Keratinocyte (primary cell): ENCODE data around the gene ZBTB14.

ENCODE experiments used
- CTCF ChIP-seq, 3 experiments: IDR thresholded peaks in 1 of 3; conservative IDR thresholded peaks in 1 of 3; optimal IDR thresholded peaks in 1 of 3; 2 replicates in 2 of 3; 3 replicates in 1 of 3; pipeline versions ENCODE3 to v1.5.1; 2011; ENCODE audit warnings: low read length in 3 of 3, mild to moderate bottlenecking in 3 of 3, moderate library complexity in 2 of 3, control low read depth in 1 of 3, inconsistent platforms in 1 of 3; ENCODE audit not compliant: insufficient read depth in 2 of 3; ENCODE audit errors: extremely low read depth in 1 of 3
- EZH2 ChIP-seq: IDR thresholded peaks from one replicate; pipeline ENCODE4 v1.6.1; 2012; ENCODE audit warnings: inconsistent platforms, mild to moderate bottlenecking, low read length, moderate library complexity

- TF ChIP-seq CTCF (optimal IDR thresholded peaks at IDR 0.05 in 1 of 3, IDR thresholded peaks at IDR 0.05 in 1 of 3, conservative IDR thresholded peaks at IDR 0.05 in 1 of 3; ENCODE audit: extremely low read depth in 1 of 3, insufficient read depth in 2 of 3, low read length in 3 of 3): no peak
- no peak for TF ChIP-seq EZH2
Observed at GRCh38 chr18:5305835-5306234, 10.3 kb upstream of the ZBTB14 start.
